Activated T-cell treated with anti-CD3 and anti-CD28 coated beads, Interleukin-2, amount 50 U/mL, for 4 hours (primary cell): Measurements from ENCODE around the gene WDR82. TPM values are rescaled to one million over a fixed set of nuclear protein-coding genes. Genes with fewer than 3 reads are reported as not detected.

ENCODE experiments used
- ATAC-seq, 2 donors: fragments of 200-7000 bp; cut with Tn5 transposase; one replicate each; pipeline ENCODE4 v1.10.0; 2021
- DNase-seq: peaks from one replicate; pipeline ENCODE4 v3.0.0-alpha.2; 2020
- H3K27me3 Mint-ChIP-seq: one replicate; pipeline ENCODE4 v1.8.0; 2021; ENCODE audit warnings: low read depth, mixed read lengths
- H3K36me3 Mint-ChIP-seq: one replicate; pipeline ENCODE4 v1.8.0; 2022; ENCODE audit warnings: mixed read lengths; ENCODE audit not compliant: insufficient read depth
- H3K4me1 Mint-ChIP-seq: one replicate; pipeline ENCODE4 v1.8.0; 2021; ENCODE audit warnings: low read depth, mixed read lengths
- H3K4me3 Mint-ChIP-seq: one replicate; pipeline ENCODE4 v1.8.0; 2021; ENCODE audit warnings: mild to moderate bottlenecking, moderate library complexity, mixed read lengths
- H3K9me3 Mint-ChIP-seq: one replicate; pipeline ENCODE4 v1.8.0; 2021; ENCODE audit warnings: mixed read lengths
- total RNA-seq, 3 donors: library from RNA; stranded (reverse); gene quantifications; one replicate each; pipeline ENCODE4 v1.2.1, GENCODE V29; 2021

WDR82 gene
- total RNA-seq, 3 donors from 2014 or later, result 107 to 119 (median 115) TPM

GRCh38 chr3:52216585-52217408 is 61.7 kb downstream of the WDR82 start:
- H3K36me3 Mint-ChIP-seq, result peaks cover 30% of the 10 kb centered on the region
- no peaks in the 10 kb centered on the region for H3K9me3 Mint-ChIP-seq
- H3K4me3 Mint-ChIP-seq, result peak overlapping the region; percentile 54
- DNase-seq (peak; percentile 65), ATAC-seq (peak; percentile 75 to 77)
- peaks cover 62% of the 10 kb centered on the region for H3K4me1 Mint-ChIP-seq
- H3K27me3 Mint-ChIP-seq, result no peaks in the 10 kb centered on the region

- Mint-ChIP-seq H3K4me1 (peaks cover 48% of the 10 kb centered on the region), H3K9me3 (no peaks in the 10 kb centered on the region), H3K27me3 (no peaks in the 10 kb centered on the region), H3K36me3 (peaks cover 33% of the 10 kb centered on the region), H3K4me3 (no peak overlapping the region)
- ATAC-seq (no peak), DNase-seq (no peak)
These were observed 63.1 kb downstream of the WDR82 start for GRCh38 chr3:52215351-52215750.

DNA sequence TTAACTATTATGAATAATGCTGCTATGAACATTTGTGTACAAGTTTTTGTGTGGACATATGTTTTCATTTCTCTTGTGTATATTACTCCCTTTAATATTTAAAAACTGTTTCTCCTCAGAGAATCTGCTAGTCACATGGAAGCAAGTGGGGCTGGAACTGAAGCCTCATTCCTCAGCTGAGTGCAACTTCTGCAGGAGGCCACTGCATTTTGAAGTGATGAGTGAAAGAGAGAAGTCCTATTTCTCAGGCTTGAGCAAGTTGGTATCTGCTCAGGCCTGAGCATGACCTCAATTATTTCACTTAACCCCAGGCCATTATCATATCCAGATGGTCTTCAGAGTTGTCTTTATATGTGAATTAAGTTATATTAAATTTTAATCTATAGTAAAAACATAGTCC is 64.5 kb downstream of the WDR82 start:
- H3K4me3 Mint-ChIP-seq, result no peak overlapping the region
- peaks cover 37% of the 10 kb centered on the region for H3K4me1 Mint-ChIP-seq
- DNase-seq (no peak), ATAC-seq (no peak)
- H3K9me3 Mint-ChIP-seq, result no peaks in the 10 kb centered on the region
- H3K27me3 Mint-ChIP-seq, result no peaks in the 10 kb centered on the region
- H3K36me3 Mint-ChIP-seq, result peaks cover 37% of the 10 kb centered on the region

- Mint-ChIP-seq H3K4me3 (no peak overlapping the region), H3K9me3 (no peaks in the 10 kb centered on the region), H3K36me3 (peaks cover 40% of the 10 kb centered on the region), H3K27me3 (no peaks in the 10 kb centered on the region), H3K4me1 (peaks cover 28% of the 10 kb centered on the region)
- DNase-seq (no peak), ATAC-seq (no peak)
These were observed 65.4 kb downstream of the WDR82 start for GRCh38 chr3:52213005-52213404.

- H3K9me3 Mint-ChIP-seq, result no peaks in the 10 kb centered on the region
- H3K4me1 Mint-ChIP-seq, result peaks cover 13% of the 10 kb centered on the region
- ATAC-seq (no peak), DNase-seq (no peak)
- H3K27me3 Mint-ChIP-seq, result no peaks in the 10 kb centered on the region
- peaks cover 53% of the 10 kb centered on the region for H3K36me3 Mint-ChIP-seq
- no peak overlapping the region for H3K4me3 Mint-ChIP-seq
These were observed 67.1 kb downstream of the WDR82 start for GRCh38 chr3:52211268-52211891.

DNA sequence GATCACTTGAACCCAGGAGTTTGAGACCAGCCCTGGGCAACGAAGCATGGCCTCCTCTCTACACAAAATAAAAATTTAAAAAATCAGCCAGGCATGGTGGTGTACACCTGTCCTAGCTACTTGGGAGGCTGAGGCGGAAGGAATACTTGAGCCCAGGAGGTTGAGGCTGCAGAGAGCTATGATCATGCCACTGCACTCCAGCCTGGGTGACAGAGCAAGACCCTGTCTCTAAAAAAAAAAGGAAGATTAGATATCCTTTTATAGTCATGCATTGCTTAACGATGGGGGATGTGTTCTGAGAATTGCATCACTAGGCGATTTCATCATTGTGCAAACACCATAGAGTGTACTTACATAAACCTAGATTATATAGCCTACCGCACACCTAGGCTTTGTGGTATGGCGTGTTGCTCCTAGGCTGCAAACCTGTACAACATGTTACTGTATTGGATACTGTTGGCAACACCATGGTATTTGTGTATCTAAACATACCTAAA is 67.9 kb downstream of the WDR82 start:
- Mint-ChIP-seq H3K36me3 (peaks cover 57% of the 10 kb centered on the region), H3K9me3 (no peaks in the 10 kb centered on the region), H3K27me3 (no peaks in the 10 kb centered on the region), H3K4me1 (peaks cover 10% of the 10 kb centered on the region), H3K4me3 (no peak overlapping the region)
- no peak for DNase-seq
- ATAC-seq, result no peak

DNA sequence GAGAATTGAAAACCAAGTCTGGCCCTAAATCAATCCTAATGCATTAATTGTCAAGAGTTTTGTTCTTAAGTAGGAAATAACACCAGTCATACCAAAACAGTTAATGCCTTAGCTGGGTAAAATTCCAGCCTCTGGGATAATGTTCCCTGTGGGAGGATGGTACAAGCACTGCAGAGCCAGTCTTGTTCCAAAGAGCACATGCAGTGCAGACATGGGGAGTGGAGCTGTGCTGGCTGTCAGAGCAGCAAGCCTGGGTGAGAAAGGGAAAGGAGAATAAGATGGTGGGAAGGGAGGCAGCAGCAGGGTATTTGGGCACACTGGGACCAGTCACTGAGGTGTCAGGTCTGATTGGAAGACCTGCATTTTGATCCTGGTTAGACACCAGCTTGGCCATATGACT is 68.4 kb downstream of the WDR82 start:
- H3K4me3 Mint-ChIP-seq, result no peak overlapping the region
- no peaks in the 10 kb centered on the region for H3K27me3 Mint-ChIP-seq
- peaks cover 54% of the 10 kb centered on the region for H3K36me3 Mint-ChIP-seq
- H3K4me1 Mint-ChIP-seq, result peaks cover 5% of the 10 kb centered on the region
- ATAC-seq (no peak), DNase-seq (no peak)
- H3K9me3 Mint-ChIP-seq, result no peaks in the 10 kb centered on the region

DNA sequence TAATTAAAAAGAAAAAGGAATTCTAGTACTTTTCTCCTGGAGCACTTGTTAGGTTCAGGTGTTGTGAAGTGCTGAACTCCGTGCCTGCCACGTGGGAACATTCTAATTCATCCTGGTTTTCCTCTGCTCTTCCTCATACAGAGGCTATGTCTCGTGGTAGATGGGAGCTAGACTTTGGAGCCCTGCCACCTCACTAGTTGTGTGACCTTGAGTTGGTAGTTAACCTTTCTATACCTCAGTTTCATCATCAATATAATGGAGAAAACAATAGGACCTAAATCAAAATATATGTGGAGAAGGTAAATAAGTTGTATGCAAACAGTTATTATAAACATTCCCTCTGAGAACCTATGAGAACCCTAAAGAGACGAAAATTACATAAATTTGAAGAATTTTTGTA is 69.9 kb downstream of the WDR82 start:
- peaks cover 59% of the 10 kb centered on the region for H3K36me3 Mint-ChIP-seq
- peaks cover 9% of the 10 kb centered on the region for H3K4me1 Mint-ChIP-seq
- no peak for DNase-seq
- no peaks in the 10 kb centered on the region for H3K27me3 Mint-ChIP-seq
- no peak overlapping the region for H3K4me3 Mint-ChIP-seq
- H3K9me3 Mint-ChIP-seq, result no peaks in the 10 kb centered on the region
- no peak for ATAC-seq

DNA sequence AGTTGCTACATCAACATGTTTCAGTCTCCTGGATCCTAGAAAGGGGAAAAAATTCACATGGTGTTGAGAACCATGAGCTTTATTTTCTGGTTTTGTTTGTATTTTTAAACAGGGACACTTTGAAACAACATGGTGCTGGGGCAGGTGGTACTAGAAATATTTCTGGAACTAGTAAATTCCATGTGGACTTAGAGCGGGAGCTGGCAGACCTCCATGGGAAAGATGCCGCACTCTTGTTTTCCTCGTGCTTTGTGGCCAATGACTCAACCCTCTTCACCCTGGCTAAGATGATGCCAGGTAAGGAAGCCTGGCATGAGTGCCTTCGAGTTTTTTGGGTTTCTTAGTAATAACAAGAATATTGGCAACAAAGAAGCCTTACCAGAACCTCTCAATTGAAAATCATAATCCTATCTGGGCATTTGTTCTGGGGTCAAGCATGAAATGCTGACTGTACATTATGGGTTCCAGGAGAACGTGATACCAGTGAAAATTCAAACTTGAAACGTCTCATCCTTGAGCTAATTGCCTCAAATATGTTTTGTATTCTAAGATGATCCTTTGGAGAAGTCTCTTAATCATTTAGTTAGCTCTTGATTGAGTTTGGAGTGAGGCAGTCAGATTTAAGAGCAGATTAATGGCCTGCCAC is 72.6 kb downstream of the WDR82 start:
- Mint-ChIP-seq H3K4me3 (no peak overlapping the region), H3K4me1 (peaks cover 29% of the 10 kb centered on the region), H3K9me3 (no peaks in the 10 kb centered on the region), H3K36me3 (peaks cover 57% of the 10 kb centered on the region), H3K27me3 (no peaks in the 10 kb centered on the region)
- ATAC-seq (no peak), DNase-seq (no peak)

Other genes with a start within 250 kb of the WDR82 start
- gene DUSP7, start 222.1 kb downstream of the WDR82 start, total RNA-seq, result 10 to 100 TPM; 33.4 to 43.6 (median 38.1) TPM
- gene POC1A, start 124.2 kb downstream of the WDR82 start, total RNA-seq, result 10 to 100 TPM in 2 of 3 donors, 1 to 10 TPM in 1; 9.7 to 14.3 (median 11.7) TPM
- 10 to 100 TPM; 61.8 to 70.9 (median 66.2) TPM for gene ALAS1, start 80.5 kb downstream of the WDR82 start, total RNA-seq
- gene TLR9, start 53.0 kb downstream of the WDR82 start, total RNA-seq, result under 1 TPM in 1 of 3 donors, not detected in 2; 0.18 TPM
- 10 to 100 TPM; 69.7 to 76.5 (median 72.8) TPM for gene TWF2, start 39.5 kb downstream of the WDR82 start, total RNA-seq
- 10 to 100 TPM; 26.6 to 40.0 (median 39.7) TPM for gene PPM1M, start 32.9 kb downstream of the WDR82 start, total RNA-seq
- gene GLYCTK, start 9.2 kb upstream of the WDR82 start, total RNA-seq, result 10 to 100 TPM; 13.0 to 15.5 (median 13.3) TPM
- 1 to 10 TPM; 6.4 to 8.4 (median 6.6) TPM for gene DNAH1, start 37.7 kb upstream of the WDR82 start, total RNA-seq
- gene BAP1, start 131.4 kb upstream of the WDR82 start, total RNA-seq, result 100 to 1,000 TPM; 117 to 130 (median 127) TPM
- gene PHF7, start 132.0 kb upstream of the WDR82 start, total RNA-seq, result 1 to 10 TPM; 3.6 to 5.0 (median 4.8) TPM
- gene SEMA3G, start 166.5 kb upstream of the WDR82 start, total RNA-seq, result under 1 TPM; 0.05 to 0.24 (median 0.08) TPM
- gene TNNC1, start 175.4 kb upstream of the WDR82 start, total RNA-seq, result 1 to 10 TPM in 2 of 3 donors, under 1 TPM in 1; 0.46 to 1.4 (median 1.1) TPM
- gene NISCH, start 177.0 kb upstream of the WDR82 start, total RNA-seq, result 10 to 100 TPM; 60.2 to 69.1 (median 67.9) TPM
- under 1 TPM; 0.30 to 0.73 (median 0.40) TPM for gene STAB1, start 216.7 kb upstream of the WDR82 start, total RNA-seq